ENCODE data around the gene COL7A1.
"Not testable (repeated sequence)": the region's sequence is repeated elsewhere in the genome, so short reads cannot be mapped to it uniquely, and the experiment has no call there.

COL7A1 gene

GRCh38 chr3:48543271-48543866 lies 51.8 kb downstream of the COL7A1 start:
- DNase-seq (ENCODE audit: low read depth in 2 of 2): no peak

- no peak for DNase-seq (ENCODE audit: low read depth in 2 of 2)
Observed at GRCh38 chr3:48538451-48538850, 56.7 kb downstream of the COL7A1 start.

DNA sequence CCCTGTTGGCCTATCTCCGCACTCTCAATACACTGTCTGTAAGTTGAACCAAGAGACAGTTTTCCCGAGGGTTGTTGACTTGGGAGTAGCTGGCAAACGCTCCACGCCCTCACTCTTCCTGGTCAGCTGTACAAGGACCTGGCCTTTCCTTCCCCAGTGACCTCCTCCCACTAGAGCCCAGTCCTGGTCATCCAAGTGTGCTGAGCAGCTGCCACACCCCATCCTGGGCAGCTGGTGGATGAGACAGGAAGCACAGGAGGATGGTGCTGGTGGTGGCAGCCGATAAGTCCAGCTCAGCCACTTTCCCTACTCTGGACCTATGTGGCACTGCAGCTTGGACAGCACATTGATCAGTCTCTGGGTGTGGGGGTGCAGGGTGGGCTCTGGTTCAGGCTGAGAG lies 58.3 kb downstream of the COL7A1 start:
- no peak for DNase-seq (ENCODE audit: low read depth in 2 of 2)

GRCh38 chr3:48536116-48536515 lies 59.0 kb downstream of the COL7A1 start:
- no peak for DNase-seq (ENCODE audit: low read depth in 2 of 2)

- DNase-seq (ENCODE audit: low read depth in 2 of 2): no peak
Observed at GRCh38 chr3:48535578-48535977, 59.6 kb downstream of the COL7A1 start.

DNA sequence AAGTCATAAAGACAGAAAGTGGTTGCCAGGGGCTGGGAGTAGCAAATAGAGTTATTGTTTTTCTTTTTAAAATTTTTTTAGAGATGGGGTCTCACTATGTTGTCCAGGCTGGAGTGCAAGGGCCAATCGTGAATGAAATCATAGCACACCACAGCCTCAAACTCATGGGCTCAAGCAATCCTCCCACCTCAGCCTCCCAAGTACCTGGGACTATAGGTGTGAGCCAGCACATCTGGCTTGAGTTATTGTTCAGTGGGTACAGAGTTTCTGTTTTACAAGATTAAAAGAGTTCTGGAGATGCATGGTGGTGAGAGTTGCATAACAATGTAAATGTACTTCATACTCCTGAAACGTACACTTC lies 62.2 kb downstream of the COL7A1 start:
- no peak for DNase-seq (ENCODE audit: low read depth in 2 of 2)

- no peak for DNase-seq (ENCODE audit: low read depth in 2 of 2)
Observed at GRCh38 chr3:48532271-48532976, 62.7 kb downstream of the COL7A1 start.

DNA sequence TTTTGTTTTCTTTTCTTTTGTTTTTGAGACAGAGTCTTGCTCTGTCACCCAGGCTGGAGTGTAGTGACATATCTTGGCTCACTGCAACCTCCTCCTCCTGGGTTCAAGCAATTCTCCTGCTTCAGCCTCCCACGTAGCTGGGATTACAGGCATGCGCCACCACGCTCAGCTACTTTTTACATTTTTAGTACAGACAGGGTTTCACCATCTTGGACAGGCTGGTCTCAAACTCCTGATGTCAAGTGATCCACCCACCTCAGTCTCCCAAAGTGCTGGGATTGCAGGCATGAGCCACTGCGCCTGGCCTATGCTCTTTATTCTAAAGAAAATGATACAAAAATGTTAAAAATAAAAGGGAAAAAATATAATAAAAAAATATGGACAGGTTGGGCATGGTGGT lies 64.4 kb downstream of the COL7A1 start:
- not testable (repeated sequence) for DNase-seq (ENCODE audit: low read depth in 2 of 2)

DNA sequence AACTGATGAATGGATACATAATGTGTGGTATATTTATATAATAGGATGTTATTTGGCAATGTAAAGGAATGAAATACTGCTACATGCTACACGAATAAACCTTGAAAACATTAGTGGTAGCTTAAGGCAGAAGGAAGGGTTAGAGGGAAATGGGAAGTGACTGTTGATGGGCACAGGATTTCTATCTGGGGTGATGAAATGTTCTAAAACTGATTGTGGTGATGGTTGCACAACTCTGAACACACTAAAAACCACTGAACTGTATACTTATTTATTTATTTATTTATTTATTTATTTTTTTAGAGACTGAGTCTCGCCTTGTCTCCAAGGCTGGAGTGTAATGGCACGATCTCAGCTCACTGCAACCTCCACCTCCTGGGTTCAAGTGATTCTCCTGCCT lies 66.4 kb downstream of the COL7A1 start:
- DNase-seq (ENCODE audit: low read depth in 2 of 2): no peak

GRCh38 chr3:48528048-48528447 lies 67.1 kb downstream of the COL7A1 start:
- no peak for DNase-seq (ENCODE audit: low read depth in 2 of 2)

- DNase-seq (ENCODE audit: low read depth in 2 of 2): no peak
Observed at GRCh38 chr3:48524970-48525369, 70.2 kb downstream of the COL7A1 start.

- DNase-seq (ENCODE audit: low read depth in 2 of 2): no peak
Observed at GRCh38 chr3:48521635-48522034, 73.5 kb downstream of the COL7A1 start.

- DNase-seq (ENCODE audit: low read depth in 2 of 2): no peak
Observed at GRCh38 chr3:48519277-48519643, 75.9 kb downstream of the COL7A1 start.

GRCh38 chr3:48518638-48519276 lies 76.4 kb downstream of the COL7A1 start:
- no peak for DNase-seq (ENCODE audit: low read depth in 2 of 2)

GRCh38 chr3:48518069-48518468 lies 77.1 kb downstream of the COL7A1 start:
- no peak for DNase-seq (ENCODE audit: low read depth in 2 of 2)

GRCh38 chr3:48516571-48516970 lies 78.6 kb downstream of the COL7A1 start:
- no peak for DNase-seq (ENCODE audit: low read depth in 2 of 2)

GRCh38 chr3:48514431-48515227 lies 80.5 kb downstream of the COL7A1 start:
- no peak for DNase-seq (ENCODE audit: low read depth in 2 of 2)

All from fibroblast of skin of left biceps (primary cell).